Activated naive CD4-positive, alpha-beta T cell treated with anti-CD3 and anti-CD28 coated beads, Interleukin-2, amount 10 ng/mL, durations not matched to agents 7 days and 5 days (primary cell): ENCODE data around the gene CDK5RAP2.
"Not testable (repeated sequence)": the region's sequence is repeated elsewhere in the genome, so short reads cannot be mapped to it uniquely, and the experiment has no call there.

Source experiments
- CTCF ChIA-PET: fragments of 350-600 bp; sonication (Branson Sonifier 250); formaldehyde crosslinking; loops from one replicate; lab custom pipeline; 2021; ENCODE audit warnings: antibody characterized with exemption; lab: Charles Lee
- DNase-seq: peaks from one replicate; pipeline ENCODE4 v3.0.0-alpha.2; 2020
- H3K27ac Mint-ChIP-seq: one replicate; pipeline ENCODE4 v1.8.0; 2021; ENCODE audit warnings: mild to moderate bottlenecking, moderate library complexity, mixed read lengths
- H3K27me3 Mint-ChIP-seq: one replicate; pipeline ENCODE4 v1.8.0; 2021; ENCODE audit warnings: mild to moderate bottlenecking, mixed read lengths
- H3K36me3 Mint-ChIP-seq: one replicate; pipeline ENCODE4 v1.8.0; 2021; ENCODE audit warnings: mixed read lengths
- H3K4me1 Mint-ChIP-seq: one replicate; pipeline ENCODE4 v1.8.0; 2021; ENCODE audit warnings: mixed read lengths
- H3K4me3 Mint-ChIP-seq: one replicate; pipeline ENCODE4 v1.8.0; 2021; ENCODE audit warnings: mild to moderate bottlenecking, moderate library complexity, mixed read lengths
- H3K9me3 Mint-ChIP-seq: one replicate; pipeline ENCODE4 v1.8.0; 2021; ENCODE audit warnings: mixed read lengths

Gene CDK5RAP2

DNA sequence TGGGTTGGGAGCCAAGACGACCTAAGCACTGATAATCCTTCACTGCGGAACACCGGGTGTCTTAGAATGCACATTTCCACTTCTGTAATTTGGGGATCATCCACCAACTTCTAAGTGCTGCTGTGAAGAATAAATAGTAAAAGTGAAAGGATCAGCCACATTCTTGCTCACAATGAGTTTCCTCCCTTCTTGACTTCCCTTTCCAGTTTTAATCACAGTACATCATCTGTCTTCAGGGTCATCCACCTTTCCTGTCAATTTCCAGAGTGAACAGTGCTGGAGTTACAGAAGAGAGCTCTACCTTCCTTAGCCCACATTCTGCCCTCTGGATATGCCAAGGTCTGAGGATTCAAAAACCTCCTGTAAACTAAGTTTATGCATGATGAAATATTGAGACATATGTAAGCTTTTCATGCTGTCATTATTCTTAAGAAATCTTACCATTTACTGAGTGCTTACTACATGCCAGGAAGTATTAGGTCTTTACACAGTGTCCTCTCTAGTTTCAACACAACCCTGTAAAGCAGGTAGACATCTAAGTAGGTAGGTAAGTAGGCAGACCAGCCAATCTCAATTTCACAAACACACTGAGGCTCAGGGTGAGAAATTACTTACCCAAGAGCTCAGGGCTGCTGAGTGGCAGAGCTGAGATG, 105.2 kb downstream of the CDK5RAP2 start:
- Mint-ChIP-seq H3K36me3 (peaks cover 49% of the 10 kb centered on the region), H3K27ac (peak overlapping the region; percentile 82), H3K9me3 (no peaks in the 10 kb centered on the region), H3K27me3 (no peaks in the 10 kb centered on the region), H3K4me3 (no peak overlapping the region), H3K4me1 (peaks cover 6% of the 10 kb centered on the region)
- CTCF ChIA-PET: interaction anchor here (0.6 kb wide), 1 partner anchor 1007 kb away, joined by 3 read pairs; no protein-coding TSS in a partner anchor
- DNase-seq: no peak

DNA sequence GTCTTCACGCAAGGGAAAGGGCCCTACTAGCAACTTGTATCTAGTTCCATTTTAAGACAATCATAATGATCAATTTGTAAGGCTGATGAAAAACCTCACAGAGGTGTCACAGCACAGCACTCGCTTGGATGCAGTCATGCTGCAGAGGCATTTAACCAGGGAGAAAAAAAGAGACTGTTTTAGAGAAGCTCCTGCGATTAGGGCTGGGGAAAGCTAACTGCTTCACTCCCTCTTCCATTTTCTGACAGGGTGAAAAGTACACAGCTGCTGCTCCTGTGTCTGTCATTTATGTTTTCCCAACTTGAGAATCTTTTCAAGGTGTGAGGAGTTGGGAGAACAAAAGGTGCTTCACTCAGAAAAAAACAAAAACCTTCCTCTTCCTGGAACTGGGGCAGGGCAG, 106.4 kb downstream of the CDK5RAP2 start:
- H3K36me3 Mint-ChIP-seq: peaks cover 48% of the 10 kb centered on the region
- CTCF ChIA-PET: interaction anchor here (1.0 to 1.1 kb wide), 2 partner anchors 13 to 33 kb away, joined by 3 read pairs; no protein-coding TSS in a partner anchor
- H3K27ac Mint-ChIP-seq: no peak overlapping the region
- H3K4me1 Mint-ChIP-seq: peaks cover 6% of the 10 kb centered on the region
- no peak for DNase-seq
- no peaks in the 10 kb centered on the region for H3K27me3 Mint-ChIP-seq
- H3K4me3 Mint-ChIP-seq: no peak overlapping the region
- H3K9me3 Mint-ChIP-seq: no peaks in the 10 kb centered on the region

DNA sequence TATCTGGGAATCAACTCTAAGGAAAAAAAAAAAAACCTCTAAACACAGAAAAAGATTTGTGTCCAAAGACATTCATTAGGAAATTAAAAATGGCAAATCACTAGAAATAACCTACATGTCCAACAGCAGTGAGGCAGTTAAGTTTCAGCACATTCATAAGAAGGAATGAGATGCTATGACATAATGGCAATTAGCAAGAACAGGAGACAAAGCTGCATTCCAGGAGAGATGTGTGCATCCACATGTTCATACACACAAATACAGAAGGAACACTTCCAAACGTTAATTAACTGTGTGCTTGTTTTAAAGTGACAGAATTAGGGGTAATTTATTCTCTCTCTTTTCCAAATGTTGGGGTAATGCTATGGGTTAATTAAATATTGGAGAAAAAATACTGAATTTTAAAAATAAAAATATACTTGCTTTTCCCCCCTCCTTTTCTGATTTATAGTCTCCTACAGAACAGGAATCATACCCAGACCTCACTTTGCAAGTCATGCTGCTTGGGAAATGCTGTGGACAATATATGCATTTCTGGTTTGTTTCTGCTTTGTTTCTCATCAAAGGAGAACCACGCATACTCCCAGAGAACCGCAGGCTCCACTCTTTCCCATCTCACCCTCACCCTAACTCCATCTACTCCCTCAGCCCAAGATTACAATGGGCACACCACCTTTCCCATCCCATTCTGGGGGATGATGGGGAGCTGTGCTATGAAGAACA, 114.1 kb downstream of the CDK5RAP2 start:
- peaks cover 39% of the 10 kb centered on the region for H3K36me3 Mint-ChIP-seq
- no peak overlapping the region for H3K4me3 Mint-ChIP-seq
- CTCF ChIA-PET: no interaction called here
- DNase-seq: no peak
- no peaks in the 10 kb centered on the region for H3K4me1 Mint-ChIP-seq
- no peaks in the 10 kb centered on the region for H3K9me3 Mint-ChIP-seq
- no peak overlapping the region for H3K27ac Mint-ChIP-seq
- no peaks in the 10 kb centered on the region for H3K27me3 Mint-ChIP-seq

DNA sequence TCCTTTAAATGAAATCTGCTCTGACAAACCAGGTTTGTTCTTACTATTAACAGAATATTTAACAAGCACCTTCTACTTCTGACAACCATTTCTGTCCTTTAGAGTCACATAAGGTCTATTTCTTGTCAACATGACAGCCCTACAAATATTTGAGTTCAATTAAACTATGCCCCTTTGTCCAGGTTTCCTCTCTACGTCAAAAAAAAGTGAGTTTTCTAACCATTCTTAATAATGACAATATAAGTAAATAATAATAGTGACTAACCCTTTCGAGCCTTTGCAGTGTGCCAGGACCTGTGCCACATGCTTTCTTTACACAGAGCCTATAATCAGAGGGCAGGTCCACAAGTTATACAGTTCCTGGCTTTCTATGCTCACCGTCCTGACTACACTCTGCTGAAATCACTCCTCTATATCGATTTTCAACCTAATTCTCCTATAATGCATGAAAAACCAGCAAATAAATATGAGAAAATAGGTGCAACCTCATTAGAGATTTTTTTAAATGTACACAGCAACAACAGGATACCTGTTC, 115.0 kb downstream of the CDK5RAP2 start:
- Mint-ChIP-seq H3K27me3 (no peaks in the 10 kb centered on the region), H3K4me3 (no peak overlapping the region), H3K27ac (no peak overlapping the region), H3K36me3 (peaks cover 39% of the 10 kb centered on the region), H3K4me1 (no peaks in the 10 kb centered on the region), H3K9me3 (no peaks in the 10 kb centered on the region)
- CTCF ChIA-PET: no interaction called here
- no peak for DNase-seq

DNA sequence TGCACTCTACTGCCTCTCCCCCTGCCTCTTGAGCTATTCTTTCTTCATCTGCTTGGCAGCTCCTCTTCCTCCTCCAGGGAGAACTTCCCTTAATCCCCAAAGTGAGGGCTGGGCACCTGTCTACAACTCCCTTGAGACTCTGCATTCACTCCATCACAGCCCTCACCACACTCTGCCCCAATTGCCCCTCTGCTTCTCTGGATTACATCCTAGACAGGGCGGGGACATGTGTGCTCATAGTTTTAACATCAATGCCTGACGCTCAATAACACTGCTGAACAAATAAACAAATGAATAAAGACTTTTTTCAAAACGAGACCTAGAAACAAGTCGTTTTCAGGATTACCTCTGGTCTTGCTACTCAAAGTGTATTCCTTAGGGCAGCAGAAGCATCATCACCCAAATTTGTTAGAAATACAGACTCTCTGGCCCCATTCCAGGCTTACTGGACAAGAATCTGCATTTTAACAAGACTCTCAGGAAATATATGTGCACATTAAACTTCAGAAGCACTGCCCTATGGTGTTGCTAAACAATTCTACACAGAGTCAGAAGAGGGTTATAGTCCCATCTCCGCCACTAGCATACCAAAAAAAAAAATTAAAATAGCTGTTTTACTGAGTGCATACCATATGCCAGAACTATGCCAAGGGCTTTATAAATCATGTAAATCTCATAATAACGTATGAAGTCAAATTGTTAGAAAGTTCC, 115.6 kb downstream of the CDK5RAP2 start:
- no peak for DNase-seq
- Mint-ChIP-seq H3K27me3 (no peaks in the 10 kb centered on the region), H3K4me3 (no peak overlapping the region), H3K36me3 (peaks cover 42% of the 10 kb centered on the region), H3K9me3 (no peaks in the 10 kb centered on the region), H3K27ac (no peak overlapping the region), H3K4me1 (no peaks in the 10 kb centered on the region)
- CTCF ChIA-PET: interaction anchor here (1.4 to 2.0 kb wide), 2 partner anchors 13 to 26 kb away, joined by 4 read pairs; no protein-coding TSS in a partner anchor

DNA sequence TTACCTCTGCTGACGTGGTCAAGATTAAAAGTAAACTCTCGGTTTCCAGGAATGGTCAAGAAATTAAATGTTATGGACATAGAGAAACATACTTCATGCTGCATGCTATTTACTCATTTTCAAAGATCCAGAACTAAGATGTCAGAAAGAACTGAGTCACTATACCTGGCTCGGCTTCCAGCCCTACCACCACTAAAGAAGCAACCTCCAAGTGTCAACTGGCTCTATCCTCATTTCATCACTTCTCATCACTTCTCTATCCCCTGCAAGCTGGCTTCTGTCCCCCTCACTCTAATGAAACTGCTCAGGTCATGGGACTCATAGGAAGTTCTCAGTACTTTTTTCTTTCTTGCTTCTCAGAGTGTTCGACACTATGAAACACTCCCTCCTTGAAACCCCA, 116.2 kb downstream of the CDK5RAP2 start:
- H3K9me3 Mint-ChIP-seq: no peaks in the 10 kb centered on the region
- H3K27me3 Mint-ChIP-seq: no peaks in the 10 kb centered on the region
- H3K27ac Mint-ChIP-seq: no peak overlapping the region
- no peak for DNase-seq
- CTCF ChIA-PET: interaction anchor here (1.0 to 2.0 kb wide), 3 partner anchors 14 to 53 kb away, joined by 3 to 4 read pairs (median 4); no protein-coding TSS in a partner anchor
- H3K4me3 Mint-ChIP-seq: no peak overlapping the region
- H3K4me1 Mint-ChIP-seq: no peaks in the 10 kb centered on the region
- peaks cover 44% of the 10 kb centered on the region for H3K36me3 Mint-ChIP-seq

DNA sequence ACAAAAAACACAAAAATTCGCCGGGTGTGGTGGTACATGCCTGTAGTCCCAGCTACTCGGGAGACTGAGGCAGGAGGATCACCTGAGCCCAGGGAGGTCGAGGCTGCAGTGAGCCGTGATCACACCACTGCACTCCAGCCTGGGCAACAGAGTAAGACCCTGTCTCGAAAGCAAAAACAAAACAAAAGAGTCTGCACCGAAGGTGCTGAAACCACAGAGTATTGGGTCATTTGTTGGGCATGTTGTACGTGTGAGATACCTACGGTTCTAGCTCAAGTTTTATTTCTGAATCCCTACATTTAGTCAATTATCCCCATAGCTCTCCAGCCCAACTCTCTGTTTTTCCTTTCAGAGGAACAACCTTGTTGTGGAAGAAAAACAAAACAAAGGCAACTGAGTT, 118.3 kb downstream of the CDK5RAP2 start:
- H3K9me3 Mint-ChIP-seq, H3K4me1 Mint-ChIP-seq, DNase-seq, H3K27ac Mint-ChIP-seq, H3K4me3 Mint-ChIP-seq, H3K27me3 Mint-ChIP-seq: not testable (repeated sequence)
- CTCF ChIA-PET: interaction anchor here (0.9 kb wide), 1 partner anchor 16 kb away, joined by 6 read pairs; no protein-coding TSS in a partner anchor
- H3K36me3 Mint-ChIP-seq: peaks cover 53% of the 10 kb centered on the region

DNA sequence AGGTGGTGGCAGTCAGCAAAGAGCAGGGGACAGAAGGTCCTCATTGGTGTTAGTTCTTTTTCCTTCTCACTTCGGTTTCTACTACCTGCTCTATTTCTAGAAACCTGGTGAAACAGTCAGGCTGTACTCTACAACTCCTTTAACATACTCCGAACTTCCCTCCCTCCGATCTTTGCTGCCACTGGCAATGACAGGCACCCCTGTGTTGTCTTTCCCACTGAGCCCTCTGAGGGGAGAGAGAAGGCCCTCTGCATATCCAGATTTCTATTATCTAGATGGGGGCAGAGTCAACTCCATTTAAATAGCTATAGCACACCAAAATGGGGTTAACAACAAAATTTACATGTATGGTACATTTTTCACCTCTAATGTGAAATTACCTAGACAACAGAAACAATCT, 123.7 kb downstream of the CDK5RAP2 start:
- DNase-seq: no peak
- no peak overlapping the region for H3K4me3 Mint-ChIP-seq
- H3K27ac Mint-ChIP-seq: no peak overlapping the region
- CTCF ChIA-PET: interaction anchor here (1.2 kb wide), 1 partner anchor 18 kb away, joined by 3 read pairs; no protein-coding TSS in a partner anchor
- no peaks in the 10 kb centered on the region for H3K27me3 Mint-ChIP-seq
- H3K36me3 Mint-ChIP-seq: peaks cover 55% of the 10 kb centered on the region
- no peaks in the 10 kb centered on the region for H3K4me1 Mint-ChIP-seq
- no peaks in the 10 kb centered on the region for H3K9me3 Mint-ChIP-seq

DNA sequence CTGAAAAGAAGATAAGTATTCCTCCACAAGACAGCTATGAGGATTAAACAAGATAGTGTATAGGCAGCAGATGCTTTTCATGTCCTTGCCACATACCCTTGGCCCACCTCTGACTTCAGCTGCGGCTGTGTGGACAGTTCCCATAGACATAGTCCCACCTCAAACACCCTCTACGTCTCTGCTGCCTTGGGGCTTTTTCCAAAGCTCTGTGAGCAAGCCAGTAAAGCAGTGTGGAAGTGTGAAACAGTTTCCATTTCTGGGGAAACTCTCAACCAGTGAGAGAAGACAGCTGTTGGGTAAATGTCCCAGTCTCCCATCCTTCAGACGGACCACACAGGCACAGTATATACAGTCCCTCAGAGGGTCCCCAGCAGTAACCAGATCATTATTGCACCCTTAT, 125.5 kb downstream of the CDK5RAP2 start:
- H3K36me3 Mint-ChIP-seq: peaks cover 58% of the 10 kb centered on the region
- no peak overlapping the region for H3K27ac Mint-ChIP-seq
- no peaks in the 10 kb centered on the region for H3K9me3 Mint-ChIP-seq
- H3K4me1 Mint-ChIP-seq: no peaks in the 10 kb centered on the region
- H3K27me3 Mint-ChIP-seq: no peaks in the 10 kb centered on the region
- H3K4me3 Mint-ChIP-seq: no peak overlapping the region
- CTCF ChIA-PET: no interaction called here
- no peak for DNase-seq

DNA sequence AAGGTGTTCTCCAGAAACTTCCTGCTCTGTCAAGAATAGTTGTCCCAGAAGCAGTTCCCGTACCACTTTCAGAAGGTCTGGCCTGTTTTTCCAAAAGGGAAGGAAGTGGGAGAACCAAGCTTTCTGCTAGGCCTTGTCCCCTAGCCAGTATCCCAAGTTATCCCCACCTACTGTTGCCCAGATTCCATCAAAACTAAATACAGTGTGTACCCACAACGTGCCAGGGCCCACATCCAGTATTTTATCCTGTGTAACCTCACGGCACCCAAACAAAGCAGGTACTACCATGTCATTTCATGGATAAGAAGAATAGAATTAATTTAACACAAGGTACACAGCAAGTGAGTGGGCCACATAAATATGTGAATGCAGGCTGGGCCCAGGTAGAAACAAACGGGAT, 126.2 kb downstream of the CDK5RAP2 start:
- Mint-ChIP-seq H3K9me3 (no peaks in the 10 kb centered on the region), H3K27me3 (no peaks in the 10 kb centered on the region), H3K4me3 (no peak overlapping the region), H3K36me3 (peaks cover 60% of the 10 kb centered on the region), H3K27ac (no peak overlapping the region), H3K4me1 (no peaks in the 10 kb centered on the region)
- CTCF ChIA-PET: no interaction called here
- no peak for DNase-seq

DNA sequence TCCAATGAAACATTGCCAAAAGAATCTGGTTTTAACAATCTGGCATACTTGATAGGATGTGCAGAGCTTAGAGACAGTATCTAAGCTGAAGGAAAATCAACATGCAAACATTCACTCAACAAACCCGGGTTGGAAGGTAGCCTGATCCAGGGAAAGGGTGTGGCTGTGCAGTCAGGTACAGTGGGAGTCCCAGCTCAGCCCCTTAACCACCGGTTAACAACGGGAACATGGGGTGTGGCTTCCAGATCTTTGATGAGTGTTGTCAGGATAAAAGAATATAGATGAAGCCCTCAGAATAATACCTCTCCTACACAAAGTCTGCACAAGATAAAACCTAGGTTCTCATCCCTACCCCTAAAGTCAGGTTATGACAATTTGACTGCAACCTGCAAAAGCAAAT, 127.3 kb downstream of the CDK5RAP2 start:
- no peak for DNase-seq
- H3K4me1 Mint-ChIP-seq: no peaks in the 10 kb centered on the region
- no peaks in the 10 kb centered on the region for H3K27me3 Mint-ChIP-seq
- no peak overlapping the region for H3K27ac Mint-ChIP-seq
- CTCF ChIA-PET: no interaction called here
- no peaks in the 10 kb centered on the region for H3K9me3 Mint-ChIP-seq
- H3K36me3 Mint-ChIP-seq: peaks cover 59% of the 10 kb centered on the region
- H3K4me3 Mint-ChIP-seq: no peak overlapping the region

DNA sequence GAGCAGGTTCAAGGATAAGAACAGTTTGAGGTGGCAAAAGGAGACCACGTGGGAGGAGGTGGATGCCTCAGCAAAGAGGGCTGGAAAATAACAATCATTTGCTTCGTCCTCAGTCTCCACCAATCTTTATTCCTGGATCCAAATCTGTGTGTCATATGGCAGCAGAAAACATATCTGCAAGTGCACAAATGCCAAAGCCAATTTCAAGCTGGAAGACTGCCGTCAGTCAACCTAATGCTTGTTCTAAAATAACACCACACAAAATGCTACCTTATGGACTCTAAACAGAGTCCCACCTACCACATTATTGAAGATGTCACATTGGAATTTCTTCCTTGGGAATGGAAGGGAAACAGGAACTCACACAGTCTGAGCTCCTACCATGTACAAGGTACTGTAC, 129.1 kb downstream of the CDK5RAP2 start:
- Mint-ChIP-seq H3K36me3 (peaks cover 60% of the 10 kb centered on the region), H3K9me3 (no peaks in the 10 kb centered on the region), H3K27ac (no peak overlapping the region), H3K4me1 (no peaks in the 10 kb centered on the region), H3K4me3 (no peak overlapping the region), H3K27me3 (no peaks in the 10 kb centered on the region)
- DNase-seq: no peak
- CTCF ChIA-PET: no interaction called here

DNA sequence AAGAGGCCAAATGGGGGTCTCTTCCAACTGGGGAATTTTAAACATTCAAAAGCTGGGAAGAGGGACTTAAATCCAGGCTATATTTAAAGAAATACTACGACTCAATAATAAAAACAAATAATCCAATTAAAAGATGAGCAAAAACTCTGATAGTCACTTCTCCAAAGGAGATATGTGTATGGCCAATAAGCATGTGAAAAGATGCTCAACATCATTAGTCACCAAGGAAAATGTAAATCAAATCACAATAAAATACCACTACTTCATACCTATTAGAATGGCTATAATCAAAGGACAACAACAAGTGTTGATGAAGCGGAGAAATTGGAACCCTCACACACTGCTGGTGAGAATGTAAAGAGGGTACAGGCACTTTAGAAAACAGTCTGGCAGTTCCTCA, 130.4 kb downstream of the CDK5RAP2 start:
- no peak for DNase-seq
- Mint-ChIP-seq H3K4me3 (no peak overlapping the region), H3K4me1 (no peaks in the 10 kb centered on the region), H3K9me3 (no peaks in the 10 kb centered on the region), H3K36me3 (peaks cover 50% of the 10 kb centered on the region), H3K27ac (no peak overlapping the region), H3K27me3 (no peaks in the 10 kb centered on the region)
- CTCF ChIA-PET: interaction anchor here (1.1 kb wide), 1 partner anchor 12 kb away, joined by 3 read pairs; no protein-coding TSS in a partner anchor

DNA sequence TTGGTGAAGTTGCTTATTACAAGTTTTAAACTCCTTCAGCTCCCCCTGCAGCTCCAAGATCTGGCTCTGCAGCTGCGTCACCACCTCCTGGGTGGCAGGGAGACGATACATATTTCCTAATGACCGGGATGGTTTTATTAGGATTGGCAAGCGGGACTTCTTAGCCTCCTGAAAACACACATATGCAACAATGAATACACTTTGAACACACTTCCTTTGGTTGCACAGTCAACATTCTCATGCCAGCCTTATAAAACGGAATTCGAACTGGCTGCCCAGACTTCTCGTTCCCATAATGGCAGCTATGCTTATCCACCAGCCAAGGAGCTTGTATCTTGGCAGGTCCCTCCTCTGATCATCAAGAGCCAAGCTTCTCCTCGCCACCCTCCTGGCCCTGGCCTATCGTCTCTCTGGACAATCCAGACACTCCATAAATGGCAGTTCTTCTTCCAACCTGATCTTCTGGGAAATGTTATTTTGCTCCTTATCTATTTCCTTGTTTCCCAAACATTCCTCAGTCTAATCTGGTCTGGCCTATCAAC, 131.9 kb downstream of the CDK5RAP2 start:
- H3K27ac Mint-ChIP-seq: no peak overlapping the region
- H3K27me3 Mint-ChIP-seq: no peaks in the 10 kb centered on the region
- peaks cover 53% of the 10 kb centered on the region for H3K36me3 Mint-ChIP-seq
- no peak overlapping the region for H3K4me3 Mint-ChIP-seq
- H3K9me3 Mint-ChIP-seq: no peaks in the 10 kb centered on the region
- CTCF ChIA-PET: no interaction called here
- no peak for DNase-seq
- no peaks in the 10 kb centered on the region for H3K4me1 Mint-ChIP-seq
